HG03064 (cell line): Measurements from ENCODE around the gene XRCC4.

Source experiments
- ATAC-seq: cut with Tn5 transposase; IDR thresholded peaks from one replicate; pipeline ENCODE4 v1.9.1; 2021; ENCODE audit warnings: low read depth; ENCODE audit not compliant: unreplicated experiment

XRCC4 gene

GRCh38 chr5:83368835-83369234 is 291.5 kb downstream of the XRCC4 start:
- ATAC-seq: no peak

DNA sequence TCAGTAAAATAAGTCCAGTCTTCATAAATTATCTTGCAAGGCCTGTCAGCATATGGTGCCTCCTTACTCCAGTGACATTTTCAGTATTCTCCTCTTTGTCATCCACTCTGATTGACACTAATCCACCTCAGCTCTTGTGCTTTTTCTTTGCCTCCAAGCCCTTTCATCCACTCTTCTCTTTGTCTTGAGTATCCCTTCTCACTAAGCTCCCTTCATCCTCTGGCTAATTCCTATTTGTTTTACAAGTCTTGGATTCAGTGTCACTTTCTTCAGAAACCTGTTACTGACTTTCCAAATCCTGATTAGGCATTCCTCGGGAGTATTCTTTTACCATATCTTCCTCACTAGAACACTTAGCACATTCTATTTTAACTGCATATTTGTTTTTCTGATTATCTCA is 293.6 kb downstream of the XRCC4 start:
- ATAC-seq: no peak

- ATAC-seq: no peak
Observed at GRCh38 chr5:83371726-83372125, 294.4 kb downstream of the XRCC4 start.

- ATAC-seq: no peak
Observed at GRCh38 chr5:83374547-83374946, 297.2 kb downstream of the XRCC4 start.

GRCh38 chr5:83375049-83375745 is 297.9 kb downstream of the XRCC4 start:
- no peak for ATAC-seq

- no peak for ATAC-seq
Observed at GRCh38 chr5:83376461-83376860, 299.1 kb downstream of the XRCC4 start.

GRCh38 chr5:83377131-83377865 is 300.0 kb downstream of the XRCC4 start:
- no peak for ATAC-seq

GRCh38 chr5:83378624-83379289 is 301.4 kb downstream of the XRCC4 start:
- no peak for ATAC-seq

DNA sequence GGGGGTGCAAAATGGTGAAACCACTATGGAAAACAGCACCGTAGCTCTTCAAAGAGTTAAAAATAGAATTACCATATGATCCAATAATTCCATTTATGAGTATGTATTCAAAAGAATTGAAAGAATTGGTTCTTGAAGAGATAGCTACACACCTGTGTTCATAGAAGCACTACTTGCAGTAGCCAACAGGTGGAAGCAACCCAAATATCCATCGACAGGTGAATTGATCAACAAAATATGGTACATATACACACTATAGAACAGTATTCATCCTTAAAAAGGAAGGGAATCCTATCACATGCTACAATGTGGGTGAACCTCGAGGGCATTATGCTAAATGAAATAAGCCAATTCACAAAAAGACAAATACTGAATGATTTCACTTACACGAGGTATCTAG is 308.5 kb downstream of the XRCC4 start:
- no peak for ATAC-seq

GRCh38 chr5:83387041-83387440 is 309.7 kb downstream of the XRCC4 start:
- no peak for ATAC-seq

GRCh38 chr5:83388608-83389007 is 311.3 kb downstream of the XRCC4 start:
- no peak for ATAC-seq

DNA sequence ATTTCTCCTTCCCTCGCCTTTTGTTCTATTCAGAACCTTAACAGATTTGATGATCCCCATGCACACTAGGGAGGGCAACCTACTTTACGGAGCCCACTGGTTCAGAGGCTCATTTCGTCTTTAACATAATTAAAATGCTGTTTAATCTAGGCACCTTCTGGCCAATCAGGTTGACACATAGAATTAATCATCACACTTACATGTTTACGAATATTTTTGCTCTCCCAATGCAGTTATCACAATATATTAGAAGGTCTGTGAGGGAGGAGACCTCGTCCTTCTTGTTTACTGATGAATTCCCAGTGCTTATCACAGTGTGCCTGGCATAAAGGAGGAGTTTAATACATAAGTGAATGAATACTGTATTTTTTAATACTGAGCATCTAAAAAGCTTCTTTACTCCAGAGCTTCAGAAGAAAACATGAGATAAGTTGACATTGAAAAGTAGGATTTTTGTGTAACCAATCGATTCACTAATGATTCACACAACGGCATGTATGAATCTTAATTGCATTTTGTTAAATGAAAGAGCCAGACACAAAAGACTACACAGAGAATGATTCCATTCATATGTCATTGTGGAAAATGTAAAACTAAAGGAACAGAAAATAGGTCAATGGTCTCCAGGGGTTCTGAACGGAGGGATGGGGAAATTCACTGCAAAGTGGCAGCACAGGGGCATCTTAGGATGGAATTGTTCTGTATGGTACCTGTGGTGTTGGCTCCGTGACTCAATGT is 315.6 kb downstream of the XRCC4 start:
- no peak for ATAC-seq

GRCh38 chr5:83393504-83393866 is 316.1 kb downstream of the XRCC4 start:
- no peak for ATAC-seq

- no peak for ATAC-seq
Observed at GRCh38 chr5:83394190-83394589, 316.8 kb downstream of the XRCC4 start.

DNA sequence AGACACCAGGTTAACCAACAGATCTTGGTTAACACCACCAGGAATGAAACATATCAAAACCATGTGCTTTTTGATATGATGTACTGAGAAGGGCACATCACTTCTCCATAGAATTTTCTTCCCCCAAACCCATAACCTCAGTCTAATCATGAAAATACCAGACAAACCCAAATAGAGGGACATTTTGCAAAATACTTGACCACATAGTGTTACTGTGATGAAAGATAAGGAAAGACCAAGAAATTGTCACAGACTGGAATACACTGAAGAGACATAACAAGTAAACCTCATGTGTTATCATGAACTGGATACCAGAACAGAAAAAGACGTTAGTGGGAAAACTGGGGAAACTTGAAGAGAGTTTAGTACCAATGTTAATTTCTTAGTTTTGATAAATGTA is 319.3 kb downstream of the XRCC4 start:
- ATAC-seq: no peak

GRCh38 chr5:83397658-83398057 is 320.3 kb downstream of the XRCC4 start:
- no peak for ATAC-seq

GRCh38 chr5:83400241-83400640 is 322.9 kb downstream of the XRCC4 start:
- no peak for ATAC-seq

GRCh38 chr5:83400701-83401100 is 323.4 kb downstream of the XRCC4 start:
- ATAC-seq: no peak

DNA sequence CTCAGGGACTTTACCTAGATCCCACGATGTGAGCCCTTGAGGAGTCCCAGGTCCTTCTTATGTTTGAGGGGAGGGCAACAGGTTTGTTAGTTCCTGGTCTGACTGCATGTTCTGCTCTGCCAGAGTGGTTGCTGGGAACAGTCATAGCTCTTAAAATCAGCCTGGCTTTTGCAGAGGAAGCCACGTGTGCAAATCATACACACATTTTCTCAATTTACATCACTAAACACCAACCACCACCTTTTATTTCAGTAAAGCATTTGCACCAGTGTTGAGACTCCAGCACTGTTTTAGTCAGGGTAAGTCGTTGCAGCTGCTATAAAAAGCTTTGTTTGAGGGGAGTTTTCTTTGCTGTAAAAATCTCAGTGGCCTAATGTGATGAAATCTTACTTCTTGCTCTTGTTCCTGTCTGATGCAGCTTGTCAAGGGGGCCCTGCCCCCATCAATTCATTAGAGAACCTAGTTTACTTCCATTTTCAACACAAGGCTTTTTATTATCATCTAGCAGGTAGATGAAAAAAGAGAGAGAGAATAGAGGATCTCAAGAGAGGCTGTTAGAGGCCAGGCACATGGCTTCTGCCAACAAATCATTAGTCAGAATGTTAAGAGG is 323.9 kb downstream of the XRCC4 start:
- no peak for ATAC-seq

DNA sequence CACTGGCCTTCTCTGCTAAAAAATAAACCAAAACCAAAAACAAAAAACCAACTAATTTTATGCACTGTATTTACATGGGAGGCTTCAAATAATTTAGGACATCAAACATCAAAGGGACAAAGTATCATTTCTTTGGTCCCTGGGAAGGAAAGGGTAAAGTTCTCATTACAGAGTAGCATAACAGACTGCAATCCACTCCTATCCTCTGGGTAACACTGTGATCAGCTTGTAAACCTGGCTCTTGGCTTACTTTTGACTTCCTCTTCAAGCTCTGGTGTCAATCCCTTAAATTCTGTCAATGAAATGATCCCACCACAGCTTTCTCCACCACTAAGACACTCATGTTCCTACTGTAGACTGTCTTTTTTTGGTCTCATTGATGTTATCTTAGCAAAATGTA is 324.4 kb downstream of the XRCC4 start:
- no peak for ATAC-seq
